GM08714 (cell line): ENCODE results near the gene GPLD1.
"Not testable (repeated sequence)": the region's sequence is repeated elsewhere in the genome, so short reads cannot be mapped to it uniquely, and the experiment has no call there.

ENCODE experiments used
- H3K4me3 ChIP-seq: fragments of 200-500 bp; sonication (Bioruptor generic); 2 replicates; pipeline ENCODE4 v1.5.1; 2014; ENCODE audit warnings: mild to moderate bottlenecking, low read length, inconsistent platforms
- ZNF274 ChIP-seq: IDR thresholded peaks from 2 replicates; pipeline ENCODE4 v1.6.1; 2012; ENCODE audit warnings: mild to moderate bottlenecking, low read depth, low read length

The GPLD1 gene

GRCh38 chr6:24396824-24397223, 92.6 kb downstream of the GPLD1 start:
- TF ChIP-seq ZNF274, result no peak
- H3K4me3 ChIP-seq, result no peak overlapping the region

- TF ChIP-seq ZNF274, result no peak
- no peak overlapping the region for H3K4me3 ChIP-seq
These were observed 94.5 kb downstream of the GPLD1 start for GRCh38 chr6:24394780-24395437.

GRCh38 chr6:24394061-24394779, 95.2 kb downstream of the GPLD1 start:
- TF ChIP-seq ZNF274, result no peak
- no peak overlapping the region for H3K4me3 ChIP-seq

- TF ChIP-seq ZNF274, result no peak
- H3K4me3 ChIP-seq, result no peak overlapping the region
These were observed 97.5 kb downstream of the GPLD1 start for GRCh38 chr6:24391756-24392405.

- TF ChIP-seq ZNF274, result no peak
These were observed 98.2 kb downstream of the GPLD1 start for GRCh38 chr6:24391208-24391607.

GRCh38 chr6:24387818-24388217, 101.6 kb downstream of the GPLD1 start:
- no peak overlapping the region for H3K4me3 ChIP-seq
- no peak for TF ChIP-seq ZNF274

More at GRCh38 chr6:24391208-24391607, 98.2 kb downstream of the GPLD1 start:
- no peak overlapping the region for H3K4me3 ChIP-seq

GRCh38 chr6:24385536-24386269, 103.7 kb downstream of the GPLD1 start:
- H3K4me3 ChIP-seq, result no peak overlapping the region
- no peak for TF ChIP-seq ZNF274

GRCh38 chr6:24384369-24385130, 104.8 kb downstream of the GPLD1 start:
- H3K4me3 ChIP-seq, result not testable (repeated sequence)

- H3K4me3 ChIP-seq, result not testable (repeated sequence)
These were observed 106.4 kb downstream of the GPLD1 start for GRCh38 chr6:24382891-24383494.

- TF ChIP-seq ZNF274, result no peak
- no peak overlapping the region for H3K4me3 ChIP-seq
These were observed 107.2 kb downstream of the GPLD1 start for GRCh38 chr6:24382220-24382540.

- no peak overlapping the region for H3K4me3 ChIP-seq
- no peak for TF ChIP-seq ZNF274
These were observed 107.7 kb downstream of the GPLD1 start for GRCh38 chr6:24381476-24382219.

- H3K4me3 ChIP-seq, result no peak overlapping the region
- no peak for TF ChIP-seq ZNF274
These were observed 110.8 kb downstream of the GPLD1 start for GRCh38 chr6:24378473-24379097.
